ENCODE measurements around the gene MBNL2. TPM values are rescaled to one million over a fixed set of nuclear protein-coding genes. Genes with fewer than 3 reads are reported as not detected.

The MBNL2 gene
- total RNA-seq, 1 experiment from 2014 or later, result 0.17 TPM

GRCh38 chr13:97249093-97249795, 27.1 kb downstream of the MBNL2 start:
- H4K20me1 ChIP-seq (ENCODE audit: control insufficient read depth, insufficient read depth, insufficient read length), result no peaks in the 10 kb centered on the region
- H3K56ac ChIP-seq (ENCODE audit: insufficient read length, low read depth, low read length), result no peak overlapping the region
- H3K27ac Mint-ChIP-seq, result no peak overlapping the region
- no peak overlapping the region for H2AK5ac ChIP-seq (ENCODE audit: insufficient read length, low read length)
- no peak for TF ChIP-seq CTCF (conservative IDR thresholded peaks at IDR 0.05)
- H3K4ac ChIP-seq (ENCODE audit: low read depth, low read length), result no peak overlapping the region
- no CpG with 5 or more reads among the region's 5 CpGs for WGBS (ENCODE audit: extremely low coverage, insufficient read length, low lambda C conversion rate)
- no peak overlapping the region for H3K23ac ChIP-seq (ENCODE audit: insufficient read length, low read depth, low read length)
- no peak overlapping the region for H2BK15ac ChIP-seq (ENCODE audit: low read depth, low read length)
- H3K4me2 ChIP-seq (ENCODE audit: insufficient read depth, insufficient read length, low read length), result no peak overlapping the region
- H3K4me1 Mint-ChIP-seq, result peaks cover 0 to 7% of the 10 kb centered on the region in 2 experiments; a peak in 2 of 4 replicates
- no peaks in the 10 kb centered on the region for H3K36me3 Mint-ChIP-seq (ENCODE audit: insufficient read depth in 1 of 3, low read depth in 3 of 3)
- DNase-seq, result no peak
- no peak overlapping the region for H4K5ac ChIP-seq (ENCODE audit: insufficient read length, low read depth, low read length)
- no peak overlapping the region for H3K27ac ChIP-seq (ENCODE audit: insufficient read length, low read depth, low read length)
- H3K79me1 ChIP-seq (ENCODE audit: insufficient read depth, low read depth, low read length, poor library complexity, severe bottlenecking), result no peaks in the 10 kb centered on the region
- H3K18ac ChIP-seq (ENCODE audit: insufficient read length, low read depth, low read length), result no peak overlapping the region
- no peak overlapping the region for H2AFZ ChIP-seq (ENCODE audit: low read length)
- H2BK20ac ChIP-seq (ENCODE audit: low read depth, low read length, poor library complexity, severe bottlenecking), result no peak overlapping the region
- peaks cover 45% of the 10 kb centered on the region for H3K27me3 Mint-ChIP-seq (ENCODE audit: low read depth)
- no peak overlapping the region for H4K8ac ChIP-seq (replicated peaks; ENCODE audit: insufficient read length, low read depth, low read length)
- H2BK120ac ChIP-seq (ENCODE audit: low read depth, low read length, poor library complexity, severe bottlenecking), result no peak overlapping the region
- H3T11ph ChIP-seq (ENCODE audit: low read length), result no peak overlapping the region
- H4K91ac ChIP-seq (ENCODE audit: insufficient read length, low read depth, low read length), result no peak overlapping the region
- H2BK12ac ChIP-seq (ENCODE audit: insufficient read length, low read depth, low read length), result no peak overlapping the region
- no peak overlapping the region for H3K14ac ChIP-seq (ENCODE audit: insufficient read depth, low read length)
- no peaks in the 10 kb centered on the region for H3K9me3 ChIP-seq (ENCODE audit: control insufficient read depth, low read depth, low read length)
- H2BK5ac ChIP-seq (ENCODE audit: insufficient read length, low read length), result no peak overlapping the region
- no peak overlapping the region for H3K9ac ChIP-seq (ENCODE audit: extremely low read depth, insufficient read length, low read length)
- H3K27me3 ChIP-seq (ENCODE audit: insufficient read depth, low read length), result no peaks in the 10 kb centered on the region
- H3K4me3 Mint-ChIP-seq, result no peak overlapping the region
- no peaks in the 10 kb centered on the region for H3K9me3 Mint-ChIP-seq
- H3K79me2 ChIP-seq (ENCODE audit: insufficient read depth, low read length), result no peaks in the 10 kb centered on the region
- no peaks in the 10 kb centered on the region for H3K23me2 ChIP-seq (ENCODE audit: insufficient read length, low read depth, low read length, poor library complexity, severe bottlenecking)
- no peaks in the 10 kb centered on the region; the same call in 1 of the 2 replicates for H3K4me1 ChIP-seq (ENCODE audit: insufficient read depth, low read length)

Data from H9 (cell line).